CD14-positive monocyte (primary cell): Measurements from ENCODE around the gene SLC22A3. TPM values are rescaled to one million over a fixed set of nuclear protein-coding genes. Genes with fewer than 3 reads are reported as not detected.
"Not testable (repeated sequence)": the region's sequence is repeated elsewhere in the genome, so short reads cannot be mapped to it uniquely, and the experiment has no call there.

Experiments
- DNase-seq, 3 donors: peaks; one replicate each; pipeline ENCODE4 v3.0.0-alpha.2; 2011 to 2022
- H2AFZ ChIP-seq: 2 replicates; pipeline ENCODE4 v1.6.0; 2012; ENCODE audit warnings: mild to moderate bottlenecking, low read depth, low read length, inconsistent platforms; ENCODE audit not compliant: insufficient read depth, poor library complexity, severe bottlenecking
- H3K27ac ChIP-seq, 2 donors: 1 replicate in 1 of 2; 2 replicates in 1 of 2; pipeline ENCODE4 v1.5.1; 2012 to 2013; ENCODE audit warnings: low read length in 2 of 2, control low read depth in 1 of 2, inconsistent platforms in 1 of 2, low read depth in 1 of 2, mild to moderate bottlenecking in 1 of 2
- H3K27me3 ChIP-seq, 2 donors: one replicate each; pipeline versions ENCODE4 v1.6.0 to v1.6.1; 2011 to 2013; ENCODE audit warnings: low read length in 2 of 2; ENCODE audit not compliant: control insufficient read depth in 2 of 2, insufficient read depth in 2 of 2
- H3K36me3 ChIP-seq, 2 donors: replicated peaks in 1 of 2; 1 replicate in 1 of 2; 2 replicates in 1 of 2; pipeline versions ENCODE4 v1.5.1 to v1.6.1; 2012 to 2013; ENCODE audit warnings: low read length in 2 of 2, control low read depth in 1 of 2, inconsistent platforms in 1 of 2, mild to moderate bottlenecking in 1 of 2; ENCODE audit not compliant: insufficient read depth in 2 of 2, control insufficient read depth in 1 of 2
- H3K4me1 ChIP-seq, 2 donors: 1 replicate in 1 of 2; 2 replicates in 1 of 2; pipeline versions ENCODE4 v1.5.1 to v1.6.1; 2012 to 2013; ENCODE audit warnings: low read length in 2 of 2, control low read depth in 1 of 2, inconsistent platforms in 1 of 2, mild to moderate bottlenecking in 1 of 2, moderate library complexity in 1 of 2; ENCODE audit not compliant: insufficient read depth in 2 of 2, control insufficient read depth in 1 of 2
- H3K4me2 ChIP-seq: replicated peaks from 2 replicates; pipeline ENCODE3; 2012; ENCODE audit warnings: low read length, moderate library complexity, mild to moderate bottlenecking; ENCODE audit not compliant: poor library complexity, severe bottlenecking; ENCODE audit errors: extremely low read depth
- H3K4me3 ChIP-seq, 3 experiments: fragments of 200-600 bp in 1 of 3; sonication (generic) in 1 of 3; replicated peaks in 1 of 3; 1 replicate in 2 of 3; 2 replicates in 1 of 3; pipeline ENCODE4 v1.5.1; 2011 to 2013; ENCODE audit warnings: low read length in 3 of 3, mild to moderate bottlenecking in 3 of 3, control low read depth in 2 of 3, low read depth in 2 of 3, inconsistent platforms in 1 of 3, moderate library complexity in 1 of 3
- H3K79me2 ChIP-seq: 2 replicates; pipeline ENCODE4 v1.6.0; 2012; ENCODE audit warnings: mild to moderate bottlenecking, control low read depth, inconsistent platforms, low read length, moderate library complexity; ENCODE audit not compliant: insufficient read depth
- H3K9ac ChIP-seq: 2 replicates; pipeline ENCODE4 v1.6.0; 2017; ENCODE audit warnings: low read length, mild to moderate bottlenecking; ENCODE audit not compliant: insufficient read depth, poor library complexity, severe bottlenecking
- H3K9me3 ChIP-seq, 2 donors: replicated peaks in 1 of 2; 1 replicate in 1 of 2; 2 replicates in 1 of 2; pipeline versions ENCODE4 v1.5.1 to v1.6.1; 2012 to 2013; ENCODE audit warnings: low read length in 2 of 2, control low read depth in 1 of 2; ENCODE audit not compliant: control insufficient read depth in 1 of 2, insufficient read depth in 1 of 2
- H4K20me1 ChIP-seq: 2 replicates; pipeline ENCODE4 v1.6.0; 2012; ENCODE audit warnings: mild to moderate bottlenecking, low read length, control low read depth, moderate library complexity; ENCODE audit not compliant: insufficient read depth
- H3K27ac Mint-ChIP-seq, 7 donors: one replicate each; pipeline ENCODE4 v1.8.0; 2020; ENCODE audit warnings: mild to moderate bottlenecking in 7 of 7, mixed read lengths in 7 of 7, moderate library complexity in 6 of 7, inconsistent platforms in 2 of 7
- H3K27me3 Mint-ChIP-seq, 3 donors: one replicate each; pipeline ENCODE4 v1.8.0; 2021 to 2022; ENCODE audit warnings: low read depth in 3 of 3, mild to moderate bottlenecking in 3 of 3, mixed read lengths in 3 of 3, moderate library complexity in 3 of 3, inconsistent platforms in 1 of 3
- H3K36me3 Mint-ChIP-seq, 2 donors: one replicate each; pipeline ENCODE4 v1.8.0; 2020; ENCODE audit warnings: mixed read lengths in 2 of 2, inconsistent platforms in 1 of 2, mild to moderate bottlenecking in 1 of 2
- H3K4me1 Mint-ChIP-seq: one replicate; pipeline ENCODE4 v1.8.0; 2020; ENCODE audit warnings: mild to moderate bottlenecking, mixed read lengths
- H3K4me3 Mint-ChIP-seq, 2 donors: one replicate each; pipeline ENCODE4 v1.8.0; 2020; ENCODE audit warnings: mild to moderate bottlenecking in 2 of 2, mixed read lengths in 2 of 2, moderate library complexity in 1 of 2
- H3K9me3 Mint-ChIP-seq, 7 donors: one replicate each; pipeline ENCODE4 v1.8.0; 2020 to 2022; ENCODE audit warnings: mixed read lengths in 7 of 7, mild to moderate bottlenecking in 6 of 7, moderate library complexity in 6 of 7, inconsistent platforms in 2 of 7
- WGBS: methylation state at CpG from one replicate; pipeline ENCODE4 v1.1.5; 2013; ENCODE audit warnings: missing lambda C conversion rate; ENCODE audit not compliant: insufficient coverage; 5-methylcytosine and 5-hydroxymethylcytosine counted together
- intact Hi-C, 2 donors: fragments of 100-400 bp; cut with micrococcal nuclease; formaldehyde crosslinking; loops; one replicate each; pipeline versions ENCODE4 v1.15.0 to v1.15.1; 2023
- polyA plus RNA-seq, 3 donors: library from polyadenylated mRNA; depleted of rRNA in 1 of 3; unstranded in 2 of 3; stranded (reverse) in 1 of 3; fragments of 300-500 nt in 2 of 3; fragments of >200 nt in 1 of 3; fragmentation: Illumina TruSeq in 2 of 3; gene quantifications; 1 replicate in 2 of 3; 2 replicates in 1 of 3; pipeline ENCODE4 v1.2.3, GENCODE V29; 2012 to 2021
- TF ChIP-seq, protein P1 (sequence below): fragments of 200-600 bp; IDR thresholded peaks from one replicate; pipeline ENCODE4 v1.8.0; 2022; ENCODE audit warnings: antibody characterized with exemption, mild to moderate bottlenecking

Gene SLC22A3
- polyA plus RNA-seq, 3 donors, result not detected

DNA sequence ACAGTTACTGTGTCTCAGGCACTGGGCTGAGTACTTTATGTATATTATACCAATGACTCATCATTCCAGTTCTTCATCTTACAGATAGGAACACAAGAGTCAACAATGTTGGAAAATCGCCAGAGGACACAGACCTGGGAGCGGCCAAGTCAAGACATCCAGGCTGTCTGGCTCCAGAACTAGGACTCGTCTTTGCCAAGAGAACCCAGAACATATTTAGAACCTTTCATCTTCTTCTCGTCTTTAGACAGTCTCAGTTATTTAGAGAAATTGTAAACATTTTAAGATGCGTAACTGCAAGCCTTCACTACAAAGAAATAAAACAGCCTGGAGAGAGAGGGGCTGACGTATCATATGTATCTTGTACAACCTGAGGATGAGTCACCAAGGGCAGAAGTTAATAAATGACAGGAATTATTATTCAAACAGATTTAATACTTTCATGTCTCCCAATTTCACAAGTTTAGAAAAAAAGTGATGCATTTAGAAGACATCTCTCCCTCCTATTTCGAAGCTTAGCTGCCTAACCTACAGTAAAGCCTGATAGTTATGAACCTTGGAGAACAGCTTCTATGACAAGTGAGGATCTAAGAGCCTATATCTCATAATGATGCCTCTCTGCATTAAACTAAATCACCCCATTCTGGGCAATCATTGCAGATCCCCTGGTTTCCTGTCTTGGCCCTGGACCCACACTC is 43.4 kb downstream of the SLC22A3 start:
- DNase-seq, result no peak
- Histone ChIP-seq H2AFZ (no peak overlapping the region), H3K4me3 (no peak overlapping the region), H3K4me1 (no peaks in the 10 kb centered on the region), H4K20me1 (no peaks in the 10 kb centered on the region), H3K79me2 (no peaks in the 10 kb centered on the region), H3K27ac (no peak overlapping the region), H3K9me3 (no peaks in the 10 kb centered on the region), H3K36me3 (no peaks in the 10 kb centered on the region), H3K4me2 (no peak overlapping the region), H3K27me3 (no peaks in the 10 kb centered on the region), H3K9ac (no peak overlapping the region)
- Mint-ChIP-seq H3K9me3 (no peaks in the 10 kb centered on the region), H3K27me3 (peaks cover 2 to 3% (median 2%) of the 10 kb centered on the region in 3 donors), H3K27ac (no peak overlapping the region), H3K36me3 (no peaks in the 10 kb centered on the region), H3K4me1 (no peaks in the 10 kb centered on the region), H3K4me3 (no peak overlapping the region)
- intact Hi-C loops, result no loop called here
- 100% methylated on average over 1 of the region's 7 CpGs for WGBS
- TF ChIP-seq, protein P1, sequence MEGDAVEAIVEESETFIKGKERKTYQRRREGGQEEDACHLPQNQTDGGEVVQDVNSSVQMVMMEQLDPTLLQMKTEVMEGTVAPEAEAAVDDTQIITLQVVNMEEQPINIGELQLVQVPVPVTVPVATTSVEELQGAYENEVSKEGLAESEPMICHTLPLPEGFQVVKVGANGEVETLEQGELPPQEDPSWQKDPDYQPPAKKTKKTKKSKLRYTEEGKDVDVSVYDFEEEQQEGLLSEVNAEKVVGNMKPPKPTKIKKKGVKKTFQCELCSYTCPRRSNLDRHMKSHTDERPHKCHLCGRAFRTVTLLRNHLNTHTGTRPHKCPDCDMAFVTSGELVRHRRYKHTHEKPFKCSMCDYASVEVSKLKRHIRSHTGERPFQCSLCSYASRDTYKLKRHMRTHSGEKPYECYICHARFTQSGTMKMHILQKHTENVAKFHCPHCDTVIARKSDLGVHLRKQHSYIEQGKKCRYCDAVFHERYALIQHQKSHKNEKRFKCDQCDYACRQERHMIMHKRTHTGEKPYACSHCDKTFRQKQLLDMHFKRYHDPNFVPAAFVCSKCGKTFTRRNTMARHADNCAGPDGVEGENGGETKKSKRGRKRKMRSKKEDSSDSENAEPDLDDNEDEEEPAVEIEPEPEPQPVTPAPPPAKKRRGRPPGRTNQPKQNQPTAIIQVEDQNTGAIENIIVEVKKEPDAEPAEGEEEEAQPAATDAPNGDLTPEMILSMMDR, result no peak

DNA sequence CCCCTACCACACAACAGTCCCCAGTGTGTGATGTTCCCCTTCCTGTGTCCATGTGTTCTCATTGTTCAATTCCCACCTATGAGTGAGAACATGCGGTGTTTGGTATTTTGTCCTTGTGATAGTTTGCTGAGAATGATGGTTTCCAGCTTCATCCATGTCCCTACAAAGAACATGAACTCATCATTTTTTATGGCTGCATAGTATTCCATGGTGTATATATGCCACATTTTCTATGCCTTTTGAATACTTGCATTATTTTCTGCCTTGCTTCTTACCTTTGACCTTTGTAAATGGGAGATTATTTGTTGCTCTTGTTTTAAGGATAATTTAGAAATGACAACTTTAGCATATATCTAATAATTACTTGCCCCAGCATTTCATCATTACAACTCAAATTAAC is 45.3 kb downstream of the SLC22A3 start:
- H3K27ac Mint-ChIP-seq, H3K9me3 Mint-ChIP-seq, H2AFZ ChIP-seq, H3K9ac ChIP-seq, H3K4me3 Mint-ChIP-seq, H3K36me3 Mint-ChIP-seq, H3K27me3 ChIP-seq, DNase-seq, H3K27ac ChIP-seq, H3K9me3 ChIP-seq, H3K4me1 Mint-ChIP-seq, H3K4me1 ChIP-seq, H3K79me2 ChIP-seq, H3K4me2 ChIP-seq, H3K4me3 ChIP-seq, intact Hi-C loops, H3K36me3 ChIP-seq, H3K27me3 Mint-ChIP-seq, H4K20me1 ChIP-seq: not testable (repeated sequence)
- WGBS, result no CpG with 5 or more reads among the region's 1 CpG
